OCI-LY1 (cell line): Measurements from ENCODE around the gene UBAP1.

Experiments
- CTCF ChIP-seq: fragments of 200-600 bp; sonication (generic), shearing (Covaris generic); IDR thresholded peaks from 2 replicates; pipeline ENCODE4 v1.5.1; 2017; ENCODE audit warnings: mild to moderate bottlenecking, antibody characterized with exemption, low read length, moderate library complexity, mixed read lengths
- EZH2 ChIP-seq: fragments of 200-600 bp; sonication (generic), shearing (Covaris generic); IDR thresholded peaks from 2 replicates; pipeline ENCODE4 v1.8.0; 2017; ENCODE audit warnings: borderline replicate concordance, mixed run types, mild to moderate bottlenecking, antibody characterized with exemption, low read length, moderate library complexity, mixed read lengths

GRCh38 chr9:34140853-34141252 lies 38.0 kb upstream of the UBAP1 start:
- no peak for TF ChIP-seq CTCF
- no peak for TF ChIP-seq EZH2
